Urothelium cell line (cell line): Measurements from ENCODE around the gene MRPS9.

Source experiments
- DNase-seq: peaks from one replicate; pipeline ENCODE4 v3.0.0; 2011; ENCODE audit warnings: low spot score, mixed read lengths
- FAIRE-seq: peaks from 2 replicates; lab custom pipeline; 2011; peaks lifted over from hg19 to GRCh38; lab: Jason Lieb, UNC

The MRPS9 gene

DNA sequence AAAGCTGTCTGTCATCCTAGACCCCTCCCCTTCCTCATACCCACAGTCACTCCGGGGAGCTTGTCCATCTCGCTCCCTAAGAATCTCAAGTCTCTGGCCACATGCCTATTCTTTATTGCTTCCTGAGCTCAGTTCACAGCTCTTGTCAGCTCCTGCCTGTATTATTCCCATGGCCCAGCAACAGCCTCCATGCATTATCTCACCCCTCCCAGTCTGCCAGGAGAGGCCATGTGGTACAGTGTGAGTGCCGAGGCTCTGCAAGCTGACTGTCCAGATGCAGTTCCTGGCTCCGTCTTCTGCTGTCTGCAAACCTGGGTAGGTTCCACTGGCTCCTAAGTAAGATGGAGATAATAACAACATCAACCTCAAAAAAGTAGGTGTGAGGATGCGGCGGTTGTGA is 79.7 kb downstream of the MRPS9 start:
- DNase-seq (no peak), FAIRE-seq (no peak)

DNA sequence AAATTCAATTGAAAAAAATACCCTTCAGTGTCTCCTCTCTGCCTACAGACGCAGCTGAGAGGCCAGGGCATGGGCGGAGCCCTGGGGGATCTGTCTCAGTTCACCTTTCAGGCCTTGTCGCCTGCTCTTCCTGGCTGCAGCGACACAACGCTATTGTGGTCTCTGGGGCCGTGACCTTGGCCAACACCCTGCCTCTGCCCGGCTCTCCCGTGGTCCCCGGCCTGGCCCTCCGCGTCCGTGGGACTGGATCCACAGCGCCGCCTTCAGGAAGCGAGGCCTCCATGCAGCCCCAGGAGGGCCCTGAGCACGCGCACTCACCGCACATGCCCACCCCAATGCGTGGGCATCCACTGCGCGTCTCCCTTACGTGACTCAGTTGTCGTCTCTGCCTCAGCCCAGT is 81.1 kb downstream of the MRPS9 start:
- DNase-seq: no peak
- FAIRE-seq: peak; percentile 30

DNA sequence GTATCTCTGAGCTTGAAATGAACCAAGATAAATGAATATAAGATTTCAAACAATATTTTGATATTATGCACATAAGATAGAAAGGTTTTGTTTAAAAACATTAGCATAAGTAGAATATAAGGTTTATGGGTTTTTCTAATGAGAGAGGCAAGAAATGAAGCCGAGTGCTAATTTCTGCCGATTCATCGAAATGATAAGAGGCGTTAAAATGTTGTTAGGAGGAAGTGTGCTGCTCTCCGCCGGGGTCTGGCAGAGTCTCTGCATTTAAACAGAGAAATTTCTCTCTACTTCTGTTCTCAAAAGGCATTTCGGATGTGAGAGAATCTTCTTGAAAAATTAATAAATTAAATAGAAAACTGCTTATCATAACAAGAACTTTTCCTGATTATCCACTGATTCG is 83.6 kb downstream of the MRPS9 start:
- FAIRE-seq: no peak
- no peak for DNase-seq

DNA sequence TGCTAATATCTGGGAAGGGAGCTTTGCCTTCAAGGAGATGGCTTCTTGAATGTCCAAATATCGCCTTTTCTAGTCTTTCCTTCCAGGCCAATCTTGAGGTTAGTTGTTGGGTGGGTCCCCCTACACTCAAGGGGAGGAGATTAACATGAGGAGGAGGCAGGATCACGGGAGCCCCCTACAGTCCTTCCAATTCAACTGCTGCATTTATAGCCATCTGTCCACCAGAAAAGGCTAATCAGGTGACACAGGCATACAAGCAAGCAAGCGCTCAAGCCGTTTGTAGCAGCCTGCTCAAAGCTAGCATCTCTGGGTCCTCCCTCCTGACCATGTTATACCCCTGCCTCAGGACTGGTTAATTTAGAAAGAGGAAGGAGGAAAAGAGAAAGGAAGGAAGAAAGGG is 87.6 kb downstream of the MRPS9 start:
- no peak for FAIRE-seq
- no peak for DNase-seq

DNA sequence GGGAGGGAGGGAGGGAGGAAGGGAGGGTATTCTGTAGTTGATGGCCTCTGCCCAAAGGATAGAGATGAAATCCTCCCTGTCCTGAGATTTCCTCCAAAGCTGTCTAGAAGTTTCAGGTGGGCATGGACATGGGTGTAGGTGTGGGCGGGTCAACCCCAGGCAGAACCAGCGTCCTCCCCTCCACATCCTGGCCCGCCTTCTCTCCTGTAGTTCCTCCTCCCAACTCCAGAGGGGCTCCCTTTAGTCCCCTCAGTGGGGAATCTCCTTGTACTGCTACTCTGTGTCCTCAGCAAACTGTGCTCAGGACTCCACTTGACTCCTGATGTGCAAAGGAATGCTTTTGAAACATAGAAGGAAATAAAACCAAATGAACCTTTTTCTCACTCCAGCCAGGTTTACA is 88.1 kb downstream of the MRPS9 start:
- DNase-seq (no peak), FAIRE-seq (peak; percentile 44)

DNA sequence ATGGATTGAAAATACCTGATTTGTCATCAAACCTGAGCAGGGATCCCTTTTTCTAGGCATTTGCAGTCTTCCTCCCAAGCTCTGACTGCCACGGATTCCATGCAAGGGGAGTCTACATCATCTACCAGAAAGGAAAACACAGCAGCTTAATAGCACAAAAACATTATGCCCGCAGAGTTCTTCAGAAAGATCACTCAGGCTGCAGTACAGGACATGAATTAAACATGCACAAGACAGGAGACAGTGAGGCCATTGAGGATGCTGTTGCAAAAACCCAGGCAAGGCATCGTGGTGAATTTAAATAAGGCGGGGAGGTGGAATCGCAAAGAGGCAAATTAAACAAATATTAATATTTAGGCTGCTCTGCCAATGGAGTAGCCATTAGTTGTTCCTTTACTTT is 88.5 kb downstream of the MRPS9 start:
- FAIRE-seq: no peak
- no peak for DNase-seq

DNA sequence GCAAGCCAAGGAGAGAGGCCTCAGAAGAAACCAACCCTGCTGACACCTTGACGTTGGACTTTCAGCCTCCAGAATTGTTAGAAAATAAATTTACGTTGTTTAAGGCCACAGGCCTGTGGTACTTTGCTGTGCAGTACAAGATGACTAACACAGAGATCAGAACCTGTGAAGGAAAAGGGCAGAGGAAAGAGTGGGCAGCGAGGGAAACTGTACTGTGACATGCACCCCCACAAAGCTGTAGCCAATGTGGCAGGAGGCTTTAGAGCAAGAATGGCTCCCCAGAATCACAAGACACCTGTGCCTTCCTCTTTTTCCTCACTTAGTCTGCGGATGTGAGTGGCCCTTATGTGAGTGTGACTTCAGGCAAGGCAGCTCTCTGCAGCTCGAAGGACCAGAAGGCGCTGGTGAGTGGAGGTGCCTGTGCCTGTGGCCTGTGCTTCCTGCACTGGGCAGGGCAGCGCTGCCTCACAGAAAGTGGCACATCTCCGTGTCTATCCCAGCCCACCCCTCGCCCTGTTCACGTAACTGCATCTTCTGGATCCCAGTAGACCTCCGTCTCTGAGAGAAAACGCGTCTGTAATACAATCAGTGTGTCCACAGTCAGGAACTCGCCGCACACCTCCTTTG is 89.5 kb downstream of the MRPS9 start:
- no peak for DNase-seq
- FAIRE-seq: no peak

DNA sequence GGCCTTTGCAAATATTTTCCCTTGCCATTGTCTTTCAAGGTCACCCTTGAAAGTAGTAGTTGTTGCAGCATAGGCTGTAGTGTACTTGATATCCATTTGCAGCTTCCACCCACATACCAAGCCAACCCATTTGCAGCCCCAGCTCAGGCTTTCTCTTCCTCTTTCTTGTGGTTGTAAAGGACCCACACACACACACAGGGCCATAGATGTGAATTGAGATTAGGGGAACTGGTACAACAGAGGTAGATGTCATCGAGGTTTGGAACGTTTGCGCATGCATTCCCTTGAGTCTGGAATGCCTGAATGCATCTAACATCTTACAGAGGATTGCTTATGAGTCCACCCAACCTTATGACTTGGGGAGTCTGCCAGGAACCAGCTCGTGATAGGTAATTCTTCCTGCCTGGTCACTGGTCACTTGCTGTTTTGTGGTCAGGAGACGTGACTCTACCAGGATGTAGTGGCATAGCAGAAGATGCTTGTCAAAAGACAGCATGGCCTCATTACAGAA is 91.9 kb downstream of the MRPS9 start:
- FAIRE-seq (no peak), DNase-seq (no peak)

DNA sequence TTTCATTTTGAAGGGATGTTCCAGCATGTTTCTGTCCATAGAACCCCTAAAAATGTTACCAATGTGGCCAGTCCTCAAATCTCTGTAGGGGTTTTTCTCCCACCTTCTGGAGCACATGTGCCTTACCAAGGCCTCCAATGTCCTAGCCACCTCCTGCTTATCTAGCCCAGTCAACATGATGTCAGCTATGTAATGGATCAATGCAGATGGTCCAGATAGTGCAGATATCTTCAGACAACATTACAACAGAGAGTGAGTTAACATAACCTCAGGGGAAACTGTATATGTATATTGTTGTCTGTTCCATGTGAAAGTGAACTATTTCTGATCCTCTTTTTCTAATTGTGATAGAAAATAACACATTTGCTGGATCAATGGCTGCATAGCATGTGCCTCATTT is 92.7 kb downstream of the MRPS9 start:
- no peak for FAIRE-seq
- no peak for DNase-seq

DNA sequence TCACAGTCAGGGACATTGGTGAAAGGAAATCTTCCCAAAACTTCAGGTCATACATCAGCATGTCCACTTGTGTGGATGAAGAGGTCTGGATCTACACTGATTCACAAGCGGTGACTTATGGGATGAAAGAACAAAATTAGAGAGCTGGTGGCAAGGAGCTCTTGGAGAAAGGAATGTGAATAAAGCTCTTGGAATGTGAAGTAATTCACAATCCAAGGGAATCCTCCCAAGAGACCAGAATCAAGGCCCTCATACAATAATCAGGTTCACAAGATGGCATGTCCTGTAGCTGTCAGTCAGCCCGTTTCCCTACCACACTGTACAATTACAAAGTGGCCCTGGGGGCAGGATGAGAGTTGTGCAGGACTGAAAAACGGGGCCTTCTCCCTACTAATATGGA is 96.2 kb downstream of the MRPS9 start:
- no peak for FAIRE-seq
- no peak for DNase-seq

DNA sequence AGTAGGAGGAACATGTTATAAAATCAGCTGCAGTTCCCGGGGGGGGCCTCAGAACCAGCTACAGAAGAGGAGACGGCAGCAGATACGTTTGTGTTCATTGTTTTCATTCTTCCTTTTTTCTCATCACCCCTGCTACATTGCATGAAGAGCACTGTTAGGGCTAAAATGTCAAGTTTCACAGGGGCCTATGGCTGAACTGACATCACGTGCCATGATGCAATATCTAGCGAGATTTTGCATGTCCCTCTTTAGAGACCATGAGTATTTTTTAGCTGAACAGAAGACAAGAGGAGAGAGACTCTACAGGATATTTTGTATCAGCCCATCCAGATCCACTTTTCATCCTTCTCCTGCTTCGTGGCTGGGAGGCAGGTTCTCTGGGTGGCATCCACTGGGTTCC is 97.6 kb downstream of the MRPS9 start:
- FAIRE-seq: no peak
- no peak for DNase-seq

DNA sequence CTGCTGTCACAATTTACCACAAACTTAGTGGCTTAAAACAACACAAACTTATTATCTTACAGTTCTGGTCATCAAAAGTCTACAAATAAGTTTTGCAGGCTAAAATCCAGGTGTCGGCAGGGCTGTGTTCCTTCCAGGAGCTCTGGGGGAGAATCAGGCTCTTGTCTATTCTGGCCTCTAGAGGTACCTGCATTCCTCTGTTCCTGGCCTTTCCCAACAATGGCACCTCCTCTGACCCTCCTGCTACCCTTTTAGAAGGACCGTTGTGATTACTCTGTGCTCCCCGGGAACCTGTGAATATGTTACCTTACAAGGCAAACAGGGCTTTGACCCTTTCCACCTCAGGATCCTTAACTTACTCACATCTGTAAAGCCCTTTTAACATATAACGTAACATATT is 98.5 kb downstream of the MRPS9 start:
- FAIRE-seq (no peak), DNase-seq (no peak)

DNA sequence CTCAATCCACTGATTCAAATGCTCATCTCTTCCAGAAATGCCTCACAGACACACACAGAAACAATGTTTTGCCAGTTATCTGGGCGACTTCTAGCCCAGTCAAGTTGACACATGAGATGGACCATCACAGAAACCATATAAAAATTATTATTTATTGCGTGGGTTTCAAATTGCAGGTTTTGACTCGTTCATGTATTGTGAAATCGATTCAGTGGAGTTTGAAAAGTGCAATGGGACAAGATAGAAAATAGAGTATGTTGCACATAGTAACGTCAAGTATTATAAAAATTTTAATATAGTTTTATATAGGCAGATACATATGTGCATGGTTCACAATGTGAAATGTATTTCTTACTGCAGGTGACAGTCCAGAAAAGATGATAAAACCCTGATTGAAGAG is 100.8 kb downstream of the MRPS9 start:
- FAIRE-seq (no peak), DNase-seq (no peak)

DNA sequence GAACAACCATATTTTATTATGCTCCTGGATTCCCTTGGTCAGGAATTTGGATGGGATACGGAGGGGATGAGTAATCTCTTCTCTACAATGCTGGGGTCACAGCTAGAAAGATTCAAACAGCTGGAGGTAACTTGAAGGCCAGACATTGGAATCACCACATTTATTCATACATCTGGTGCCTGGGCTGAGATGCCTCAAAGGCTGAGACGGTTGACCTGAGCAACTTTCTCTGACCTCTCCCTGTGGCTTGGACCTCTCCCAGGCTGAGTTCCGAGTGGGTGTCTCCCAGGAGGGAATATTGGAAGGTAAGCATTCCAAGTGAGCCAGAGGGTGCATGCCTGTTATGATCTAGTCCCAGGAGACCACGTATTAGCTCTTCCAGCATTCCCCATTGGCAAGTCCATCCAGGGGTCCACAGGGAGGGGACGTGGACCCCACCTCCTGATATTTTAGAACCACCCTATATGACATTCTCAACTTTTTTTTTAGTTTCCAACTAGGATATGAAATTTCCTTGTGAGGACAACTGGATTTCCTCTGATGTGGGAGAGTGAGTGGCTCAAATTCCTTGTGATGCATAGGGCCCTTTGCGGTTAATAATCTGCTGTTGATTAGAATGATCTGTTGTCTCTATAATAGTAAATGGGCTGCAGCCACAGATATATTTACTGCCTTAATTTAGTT is 101.8 kb downstream of the MRPS9 start:
- no peak for DNase-seq
- no peak for FAIRE-seq

DNA sequence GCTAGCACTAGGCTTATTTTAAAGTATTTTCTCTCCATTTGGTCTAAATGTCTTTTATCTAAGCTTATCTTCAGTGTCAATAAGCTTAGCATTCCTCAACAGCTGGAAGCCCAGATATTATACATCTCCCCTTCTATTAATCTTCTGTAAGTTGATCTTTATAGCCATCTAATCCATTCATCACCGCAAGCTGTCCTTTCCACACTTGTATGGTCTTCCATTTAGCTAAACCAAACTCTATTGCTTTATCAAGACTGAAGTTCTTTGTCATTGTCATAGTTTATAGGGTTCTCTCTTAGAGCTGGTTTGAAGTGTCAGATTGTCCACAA is 102.3 kb downstream of the MRPS9 start:
- FAIRE-seq: no peak

DNA sequence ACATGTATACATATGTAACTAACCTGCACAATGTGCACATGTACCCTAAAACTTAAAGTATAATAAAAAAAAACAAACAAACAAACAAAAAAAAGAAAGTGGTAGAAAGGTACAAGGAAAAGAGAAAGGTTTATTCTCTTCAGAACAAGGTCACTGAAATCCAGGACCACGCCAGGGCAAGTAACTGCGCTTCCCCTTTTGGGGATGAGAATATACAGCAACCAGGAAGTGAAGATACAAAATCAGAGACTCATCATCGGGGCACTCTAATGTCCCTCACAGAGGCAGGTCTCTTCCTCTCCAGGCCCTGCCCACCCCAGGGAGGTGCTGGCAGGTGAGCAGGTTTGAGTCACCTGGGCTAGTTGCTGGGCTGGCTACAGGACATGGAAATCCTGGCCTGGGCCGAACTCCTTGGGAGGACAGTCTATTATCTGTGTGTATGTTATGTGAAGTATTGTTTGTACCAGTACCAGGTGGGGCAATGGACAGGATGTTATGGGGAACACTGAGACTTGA is 103.3 kb downstream of the MRPS9 start:
- FAIRE-seq: no peak
- no peak for DNase-seq

More for the DNA sequence above, 102.3 kb downstream of the MRPS9 start:
- no peak for DNase-seq

DNA sequence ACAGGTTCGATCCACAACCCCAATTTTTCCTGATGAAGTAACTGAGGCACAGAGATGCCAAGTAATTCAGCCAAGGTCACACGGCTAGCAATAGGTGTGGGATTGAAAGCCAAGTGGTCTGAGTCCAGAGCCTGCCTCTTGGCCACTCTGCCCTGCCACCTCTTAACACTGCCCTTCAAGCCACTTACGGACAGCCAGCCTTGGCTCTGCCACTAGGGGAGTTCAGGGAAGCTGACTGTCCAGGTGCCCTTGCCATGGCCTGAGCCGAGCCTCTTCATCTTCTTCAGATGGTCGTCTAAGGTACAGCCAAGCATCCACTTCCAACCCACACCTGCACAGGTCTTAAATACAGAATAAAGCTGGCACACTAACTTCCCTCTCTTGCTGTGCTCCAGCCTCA is 104.4 kb downstream of the MRPS9 start:
- no peak for FAIRE-seq
- DNase-seq: no peak

DNA sequence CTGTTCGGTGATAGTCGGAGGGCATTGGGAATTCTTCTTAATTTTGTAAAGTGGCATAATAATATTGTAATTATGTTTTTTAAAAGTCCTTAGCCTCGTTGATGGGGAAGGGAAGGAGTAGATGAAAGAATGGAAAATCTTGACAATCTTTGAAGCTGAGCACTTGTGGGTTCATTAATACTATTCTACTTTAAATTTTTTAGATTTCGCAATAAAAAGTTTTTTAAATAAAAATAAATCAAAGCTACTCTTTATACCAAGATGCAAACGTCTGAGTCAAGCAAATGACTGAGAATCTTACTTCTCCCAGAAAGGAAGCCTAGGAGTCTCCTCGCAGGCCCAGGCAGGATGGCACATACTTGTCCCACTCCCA is 105.2 kb downstream of the MRPS9 start:
- DNase-seq: no peak
- FAIRE-seq: no peak

DNA sequence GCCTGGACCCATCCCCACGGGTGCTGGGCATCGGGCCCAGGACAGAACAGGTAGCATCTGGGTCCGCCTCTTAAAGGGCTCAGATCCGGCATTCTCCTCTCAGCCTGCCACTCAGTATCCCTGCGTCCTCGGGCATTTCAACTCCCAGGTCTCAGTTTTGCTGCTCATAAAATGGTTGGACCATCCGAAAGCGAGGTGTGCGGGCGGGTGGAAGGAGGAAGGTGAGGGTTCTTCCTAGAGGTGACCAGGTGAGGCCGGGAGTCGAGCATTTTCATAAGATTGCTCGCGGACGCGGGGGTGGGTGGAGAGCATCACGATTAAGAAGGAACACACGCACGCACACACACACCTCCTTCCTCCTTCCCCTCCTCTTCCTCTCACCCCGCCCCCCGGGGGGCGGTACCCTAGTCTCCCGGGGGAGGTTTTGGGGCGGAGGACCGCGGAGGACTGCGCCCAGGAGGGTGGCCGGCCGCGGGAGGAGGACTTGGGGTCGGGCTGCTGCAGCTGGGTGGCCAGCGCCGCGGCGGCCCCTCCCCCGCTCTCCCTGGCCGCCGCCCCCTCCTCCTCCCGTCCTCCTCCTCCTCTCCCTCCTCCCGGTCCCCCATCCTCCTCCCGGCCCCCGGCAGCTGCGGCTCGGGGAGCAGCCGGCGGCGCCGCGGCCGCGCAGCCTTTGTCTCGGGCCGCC is 105.7 kb downstream of the MRPS9 start:
- DNase-seq: peak; percentile 96
- FAIRE-seq: peak; percentile 95

DNA sequence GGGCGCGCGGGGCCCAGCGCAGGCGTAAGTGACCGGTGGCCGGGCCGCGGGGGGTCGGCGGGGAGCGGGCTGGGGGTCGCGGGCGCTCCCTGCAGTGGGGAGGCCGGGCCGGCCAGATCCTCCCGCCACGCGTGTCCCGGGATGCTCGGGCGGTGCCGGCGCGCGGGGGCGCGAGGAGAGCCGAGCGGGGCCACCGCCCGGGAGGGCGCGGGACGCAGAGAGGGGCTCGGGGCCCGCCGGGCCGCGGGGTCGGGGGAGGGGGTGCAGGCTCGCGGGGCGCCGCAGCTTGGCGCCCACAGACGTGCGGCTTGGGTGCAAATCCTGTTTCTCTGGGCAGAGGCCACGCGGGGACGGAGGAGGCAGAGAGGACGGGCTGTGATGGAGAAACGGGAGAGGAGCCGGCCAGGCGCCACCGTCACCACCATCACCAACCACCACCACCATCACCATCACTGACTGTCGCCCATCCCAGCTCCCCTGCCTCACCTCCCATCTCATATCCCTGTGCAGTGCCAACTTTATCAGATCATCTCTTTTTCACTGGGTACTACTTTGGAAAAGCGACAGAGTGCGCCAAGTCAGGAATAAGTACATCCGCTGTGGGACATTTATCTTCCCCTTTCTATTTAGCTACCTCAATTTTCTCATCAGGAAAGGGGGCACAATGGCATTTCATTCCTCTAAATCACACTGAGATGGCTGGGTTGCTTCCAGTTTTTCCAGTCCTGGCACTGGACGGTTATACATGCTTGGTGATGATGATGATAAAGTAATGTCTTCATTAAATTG is 106.5 kb downstream of the MRPS9 start:
- peak; percentile 44 for DNase-seq
- FAIRE-seq: no peak

DNA sequence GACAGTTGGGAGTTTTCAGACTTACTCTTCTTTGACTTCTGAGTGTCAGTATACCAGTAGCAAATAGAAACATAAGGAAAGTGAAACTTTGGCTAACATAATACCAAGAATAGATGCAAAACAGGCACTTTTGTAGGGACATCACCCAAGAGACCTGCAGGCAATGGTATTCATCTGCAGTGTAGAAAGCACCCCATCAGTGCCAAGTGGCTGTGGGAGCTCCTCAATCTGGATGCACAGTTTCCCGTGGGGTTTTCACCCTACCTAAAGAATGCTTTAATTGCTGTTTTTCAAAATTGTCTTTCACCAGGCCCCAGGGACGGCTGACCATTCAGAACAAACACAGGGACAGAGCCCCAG is 107.1 kb downstream of the MRPS9 start:
- DNase-seq: no peak
- FAIRE-seq: no peak
